ENCODE measurements around the gene GAS7.

The GAS7 gene

DNA sequence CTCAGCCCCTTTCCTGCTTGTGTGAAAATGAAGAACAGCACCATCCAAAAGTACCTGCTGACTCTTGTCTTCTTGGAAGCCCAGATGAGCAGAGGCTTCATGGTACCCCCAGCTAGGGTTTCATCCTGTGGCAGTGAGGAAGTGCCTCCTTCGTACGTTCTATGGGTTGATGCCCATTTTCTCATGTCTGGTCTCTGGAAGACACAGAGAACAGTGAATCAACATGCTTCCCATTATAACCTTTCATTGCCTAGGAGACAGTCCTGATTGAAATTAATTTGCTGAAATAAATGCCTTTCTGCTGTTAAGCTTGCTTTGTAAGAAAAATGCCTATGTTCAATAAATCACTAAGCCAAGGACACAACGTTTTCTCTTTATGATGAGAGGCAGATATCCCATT lies 329.9 kb downstream of the GAS7 start:
- no peak for TF ChIP-seq CTCF (IDR thresholded peaks at IDR 0.05; ENCODE audit: extremely low read depth, missing control alignments)
- no peak for DNase-seq (ENCODE audit: low spot score)

GRCh38 chr17:9865586-9865985 lies 332.8 kb downstream of the GAS7 start:
- DNase-seq (ENCODE audit: low spot score) = no peak
- no peak for TF ChIP-seq CTCF (IDR thresholded peaks at IDR 0.05; ENCODE audit: extremely low read depth, missing control alignments)

- DNase-seq (ENCODE audit: low spot score) = no peak
Measured at GRCh38 chr17:9862949-9863348, 335.5 kb downstream of the GAS7 start.

DNA sequence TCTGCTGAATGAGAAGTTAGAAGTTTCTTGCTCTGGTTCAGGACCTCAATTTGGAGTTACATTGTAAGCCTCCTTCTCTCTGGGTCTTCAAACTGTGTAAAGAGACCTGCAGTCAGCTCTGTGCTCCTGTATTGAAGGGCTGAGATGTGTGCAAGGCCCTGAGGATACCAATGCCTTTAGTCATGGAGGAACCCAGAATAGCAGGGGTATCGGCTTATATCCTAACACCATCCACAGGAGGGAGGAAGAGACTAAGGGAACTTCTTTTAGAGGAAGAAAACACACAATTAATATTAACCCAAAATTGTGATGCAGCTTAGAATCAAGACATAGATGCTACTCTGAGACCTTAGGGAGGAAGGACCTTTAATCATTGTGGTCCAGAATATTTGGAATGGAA lies 336.2 kb downstream of the GAS7 start:
- DNase-seq (ENCODE audit: low spot score) = no peak
- no peak for TF ChIP-seq CTCF (IDR thresholded peaks at IDR 0.05; ENCODE audit: extremely low read depth, missing control alignments)

More at GRCh38 chr17:9862949-9863348, 335.5 kb downstream of the GAS7 start:
- no peak for TF ChIP-seq CTCF (IDR thresholded peaks at IDR 0.05; ENCODE audit: extremely low read depth, missing control alignments)

GRCh38 chr17:9860851-9861250 lies 337.6 kb downstream of the GAS7 start:
- TF ChIP-seq CTCF (IDR thresholded peaks at IDR 0.05; ENCODE audit: extremely low read depth, missing control alignments) = no peak
- DNase-seq (ENCODE audit: low spot score) = no peak

Measured in GM20000 (cell line).